Breast epithelium (tissue), 3 donors: ENCODE data around the gene OASL.

Experiments
- CTCF ChIP-seq, 3 donors: fragments of 450-650 bp; IDR thresholded peaks; one replicate each; pipeline ENCODE4 v1.5.1; 2016 to 2017; ENCODE audit warnings: antibody characterized with exemption in 3 of 3, mild to moderate bottlenecking in 3 of 3, moderate library complexity in 3 of 3
- POLR2A ChIP-seq: fragments of 450-650 bp; IDR thresholded peaks from one replicate; pipeline ENCODE4 v1.6.1; 2016; ENCODE audit warnings: antibody characterized with exemption, mild to moderate bottlenecking, moderate library complexity
- POLR2AphosphoS5 ChIP-seq, 3 donors: sonication (generic); formaldehyde crosslinking; IDR thresholded peaks; one replicate each; pipeline ENCODE4 v1.6.1; 2017; ENCODE audit warnings: antibody characterized with exemption in 3 of 3

- TF ChIP-seq CTCF (IDR thresholded peaks at IDR 0.05) (no peak), POLR2A (no peak), POLR2AphosphoS5 (IDR thresholded peaks at IDR 0.05) (no peak)
Measured at GRCh38 chr12:121005346-121005815, 33.7 kb downstream of the OASL start.
